Peyer's patch (tissue), 4 donors: Measurements from ENCODE around the gene ACBD6.

Experiments
- CTCF ChIP-seq, 6 experiments: fragments of 450-650 bp in 4 of 6; fragments of 200-600 bp in 2 of 6; sonication (generic) in 1 of 6; IDR thresholded peaks; one replicate each; pipeline ENCODE4 v1.5.1; 2017 to 2019; ENCODE audit warnings: antibody characterized with exemption in 6 of 6, mild to moderate bottlenecking in 3 of 6, moderate library complexity in 1 of 6
- POLR2A ChIP-seq, 2 donors: fragments of 450-650 bp; IDR thresholded peaks; one replicate each; pipeline ENCODE4 v1.5.1; 2017; ENCODE audit warnings: antibody characterized with exemption in 2 of 2, mild to moderate bottlenecking in 2 of 2, moderate library complexity in 2 of 2

- TF ChIP-seq CTCF (IDR thresholded peaks at IDR 0.05) (peak; percentile 19 to 91 (median 74)), POLR2A (IDR thresholded peaks at IDR 0.05) (no peak)
Observed at GRCh38 chr1:180252638-180253536, 249.5 kb downstream of the ACBD6 start.
